GM18519 (cell line): Measurements from ENCODE around the gene PAPSS2.
A peak's percentile ranks its signal among the peaks of the same experiment; 100 is the strongest.
"Not testable (repeated sequence)": the region's sequence is repeated elsewhere in the genome, so short reads cannot be mapped to it uniquely, and the experiment has no call there.

Source experiments
- ATAC-seq: cut with Tn5 transposase; IDR thresholded peaks from one replicate; pipeline ENCODE4 v1.9.1; 2021; ENCODE audit warnings: mild to moderate bottlenecking, moderate library complexity; ENCODE audit not compliant: unreplicated experiment, low FRiP score

Gene PAPSS2

DNA sequence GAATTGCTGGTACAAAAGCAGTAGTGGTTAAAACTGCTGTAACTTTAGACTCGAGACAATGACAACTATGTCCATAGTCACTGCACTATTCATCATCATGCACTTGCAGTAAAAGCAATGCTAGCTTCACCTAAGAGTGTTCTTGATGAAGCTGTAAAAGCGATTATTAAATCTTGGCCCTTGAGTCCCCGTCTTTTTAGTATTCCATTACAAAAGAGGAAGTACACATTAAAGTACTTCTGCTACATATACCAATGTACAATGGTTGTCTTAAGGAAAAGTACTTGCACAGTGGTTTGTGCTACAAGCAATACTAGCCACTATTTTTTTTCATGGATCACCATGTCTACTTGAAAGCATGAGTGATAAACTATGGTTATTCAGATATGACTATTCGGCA, 80.0 kb downstream of the PAPSS2 start:
- ATAC-seq: no peak

DNA sequence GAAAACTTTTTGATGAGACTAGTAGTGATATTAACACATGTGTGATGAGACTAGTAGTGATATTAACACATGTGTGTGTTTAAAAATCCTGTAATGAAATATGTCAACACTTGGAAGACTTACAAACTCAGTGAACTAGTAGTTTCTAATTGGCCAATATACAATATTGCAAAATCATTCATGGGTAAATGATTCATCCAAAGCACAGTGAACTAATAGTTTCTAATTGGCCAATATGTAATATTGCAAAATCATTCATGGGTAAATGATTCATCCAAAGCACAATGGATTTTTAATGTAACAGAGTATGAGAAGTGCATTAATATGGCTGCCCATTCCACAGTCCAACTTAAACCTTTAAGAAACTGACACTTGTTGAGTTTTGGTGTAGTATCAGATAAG, 80.6 kb downstream of the PAPSS2 start:
- no peak for ATAC-seq

DNA sequence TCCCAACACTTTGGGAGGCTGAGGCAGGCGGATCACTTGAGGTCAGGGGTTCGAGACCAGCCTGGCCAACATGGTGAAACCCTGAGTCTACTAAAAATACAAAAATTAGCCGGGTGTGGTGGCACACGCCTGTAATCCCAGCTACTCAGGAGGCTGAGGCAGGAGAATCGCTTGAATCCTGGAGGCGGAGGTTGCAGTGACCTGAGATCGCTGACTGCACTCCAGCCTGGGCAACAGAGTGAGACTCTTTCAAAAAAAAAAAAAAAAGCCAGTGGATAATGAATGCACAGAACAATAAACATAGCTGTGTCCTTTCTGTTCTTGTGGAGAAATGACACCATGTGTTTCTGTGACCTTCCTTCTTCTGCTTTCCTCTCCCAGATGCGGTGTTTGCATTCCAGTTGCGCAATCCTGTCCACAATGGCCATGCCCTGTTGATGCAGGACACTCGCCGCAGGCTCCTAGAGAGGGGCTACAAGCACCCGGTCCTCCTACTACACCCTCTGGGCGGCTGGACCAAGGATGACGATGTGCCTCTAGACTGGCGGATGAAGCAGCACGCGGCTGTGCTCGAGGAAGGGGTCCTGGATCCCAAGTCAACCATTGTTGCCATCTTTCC, 83.4 kb downstream of the PAPSS2 start:
- not testable (repeated sequence) for ATAC-seq

DNA sequence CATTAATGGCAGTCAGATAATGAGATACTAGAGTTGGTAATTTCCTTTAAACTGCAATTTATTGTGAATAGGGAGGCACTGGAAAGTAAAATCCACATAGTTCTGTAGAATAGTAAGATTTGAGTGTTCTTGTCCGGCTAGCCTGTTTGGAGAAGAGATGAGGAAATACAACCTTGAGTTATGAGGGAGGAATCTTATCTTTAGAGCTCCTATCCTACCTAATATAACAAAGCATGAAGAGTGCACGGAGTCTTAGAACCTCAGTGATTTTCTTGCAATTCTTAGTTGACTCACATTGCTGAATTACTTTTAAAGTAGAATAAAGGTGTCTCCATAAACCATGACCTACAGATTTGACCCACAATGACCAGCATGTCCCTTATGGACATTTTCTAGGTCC, 84.9 kb downstream of the PAPSS2 start:
- no peak for ATAC-seq

DNA sequence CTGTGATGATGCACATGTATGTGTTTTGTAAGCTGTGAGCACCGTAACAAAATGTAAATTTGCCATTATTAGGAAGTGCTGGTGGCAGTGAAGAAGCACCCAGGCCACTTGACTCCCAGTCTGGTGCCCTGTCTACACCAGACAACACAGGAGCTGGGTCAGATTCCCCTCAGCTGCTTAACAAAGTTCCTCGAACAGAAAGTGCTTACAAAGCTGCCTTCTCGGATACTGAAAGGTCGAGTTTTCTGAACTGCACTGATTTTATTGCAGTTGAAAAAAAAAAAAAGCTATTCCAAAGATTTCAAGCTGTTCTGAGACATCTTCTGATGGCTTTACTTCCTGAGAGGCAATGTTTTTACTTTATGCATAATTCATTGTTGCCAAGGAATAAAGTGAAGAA, 87.2 kb downstream of the PAPSS2 start:
- ATAC-seq: no peak

DNA sequence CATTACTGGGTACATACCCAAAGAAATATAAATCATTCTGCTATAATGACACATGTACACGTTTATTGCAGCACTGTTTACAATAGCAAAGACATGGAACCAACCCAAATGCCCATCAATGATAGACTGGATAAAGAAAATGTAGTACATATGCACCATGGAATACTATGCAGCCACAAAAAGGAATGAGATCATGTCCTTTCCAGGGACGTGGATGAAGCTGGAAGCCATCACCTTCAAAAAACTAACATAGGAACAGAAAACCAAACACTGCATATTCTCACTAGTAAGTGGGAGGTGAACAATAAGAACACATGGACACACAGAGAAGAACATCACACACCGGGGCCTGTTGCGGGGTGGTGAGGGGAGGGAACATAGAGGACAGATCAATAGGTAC, 88.6 kb downstream of the PAPSS2 start:
- ATAC-seq: not testable (repeated sequence)

DNA sequence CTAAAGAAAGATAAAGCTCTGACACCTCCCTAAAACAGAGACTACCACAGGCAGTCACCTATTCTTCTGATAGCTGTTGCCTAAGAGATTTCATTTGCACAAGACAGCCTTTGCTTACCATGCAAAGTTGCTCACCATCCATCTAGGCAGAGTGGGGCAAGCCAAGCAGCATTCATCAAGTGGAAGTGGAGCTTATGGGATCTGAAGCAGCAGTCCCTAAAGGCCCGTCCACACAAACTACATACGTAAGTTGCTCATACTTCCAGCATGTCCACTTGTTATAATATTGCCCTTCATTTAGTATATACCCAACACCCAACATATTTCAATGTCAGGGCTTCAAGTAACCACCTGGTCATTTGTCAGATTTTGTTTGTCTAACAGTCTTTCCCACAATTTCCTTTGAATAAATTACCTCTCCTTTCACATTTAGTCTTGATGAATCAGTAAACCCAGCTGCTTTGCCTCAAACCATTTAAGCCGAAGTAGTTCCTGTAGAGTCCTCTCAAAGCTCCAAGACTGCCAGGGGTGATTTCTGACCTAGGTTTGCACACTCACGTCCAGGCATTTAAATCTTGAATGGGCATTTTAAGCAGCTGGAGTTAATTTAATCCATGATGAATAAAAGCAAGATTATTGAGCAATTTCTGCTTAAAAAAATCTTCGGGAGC, 90.5 kb downstream of the PAPSS2 start:
- ATAC-seq: no peak

DNA sequence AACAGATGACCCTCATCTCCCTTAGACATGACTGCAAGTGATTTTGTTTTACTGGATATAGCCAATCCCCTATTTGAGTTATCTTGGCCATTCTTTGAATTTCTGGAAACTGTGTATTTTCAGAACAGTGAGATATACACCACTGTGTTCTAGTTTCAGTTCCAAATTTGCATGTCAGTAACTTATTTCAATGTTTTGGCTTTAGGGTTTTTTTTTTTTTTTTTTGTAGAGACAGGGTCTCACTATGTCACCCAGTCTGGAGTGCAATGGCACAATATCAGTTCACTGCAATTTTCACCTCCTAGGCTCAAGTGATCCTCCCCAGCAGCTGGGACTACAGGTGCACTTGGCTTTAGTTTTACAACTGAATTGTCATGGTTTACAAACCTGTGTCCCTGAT, 91.1 kb downstream of the PAPSS2 start:
- no peak for ATAC-seq

DNA sequence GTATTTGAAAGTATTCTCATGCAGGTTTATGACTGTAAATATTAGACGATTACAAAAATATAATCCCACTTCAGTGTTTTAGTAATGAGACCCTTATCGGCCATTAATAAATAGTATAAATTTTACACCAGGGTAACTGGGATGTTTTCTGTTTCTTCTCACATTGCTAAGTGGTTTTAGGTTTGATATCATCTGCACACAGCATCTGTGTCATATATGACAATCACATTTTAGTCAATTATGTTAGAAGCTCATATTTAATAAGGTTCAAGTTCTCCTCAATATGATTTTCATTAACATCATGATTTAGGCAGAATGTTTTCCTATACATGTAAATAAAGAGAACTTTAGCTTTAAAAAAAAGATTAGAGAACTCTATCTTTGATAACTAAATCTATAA, 91.6 kb downstream of the PAPSS2 start:
- ATAC-seq: no peak

DNA sequence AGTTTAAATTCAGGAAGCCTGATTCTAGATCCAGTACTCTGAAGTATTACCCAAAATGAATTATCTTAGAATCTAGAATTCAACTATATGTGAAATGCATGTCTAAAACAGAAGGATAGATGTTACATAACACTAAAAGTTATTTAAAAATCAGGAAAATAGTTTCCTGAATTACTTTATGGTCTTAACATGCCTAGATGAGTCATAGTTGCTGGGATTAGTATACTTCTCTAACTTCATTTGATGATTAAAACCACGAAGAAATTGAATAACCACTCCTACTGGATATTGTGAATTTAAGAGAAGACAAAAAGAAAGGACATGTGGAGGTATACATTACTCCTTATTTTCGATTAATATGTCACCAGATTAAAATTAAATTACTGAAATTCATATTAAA, 92.9 kb downstream of the PAPSS2 start:
- no peak for ATAC-seq

DNA sequence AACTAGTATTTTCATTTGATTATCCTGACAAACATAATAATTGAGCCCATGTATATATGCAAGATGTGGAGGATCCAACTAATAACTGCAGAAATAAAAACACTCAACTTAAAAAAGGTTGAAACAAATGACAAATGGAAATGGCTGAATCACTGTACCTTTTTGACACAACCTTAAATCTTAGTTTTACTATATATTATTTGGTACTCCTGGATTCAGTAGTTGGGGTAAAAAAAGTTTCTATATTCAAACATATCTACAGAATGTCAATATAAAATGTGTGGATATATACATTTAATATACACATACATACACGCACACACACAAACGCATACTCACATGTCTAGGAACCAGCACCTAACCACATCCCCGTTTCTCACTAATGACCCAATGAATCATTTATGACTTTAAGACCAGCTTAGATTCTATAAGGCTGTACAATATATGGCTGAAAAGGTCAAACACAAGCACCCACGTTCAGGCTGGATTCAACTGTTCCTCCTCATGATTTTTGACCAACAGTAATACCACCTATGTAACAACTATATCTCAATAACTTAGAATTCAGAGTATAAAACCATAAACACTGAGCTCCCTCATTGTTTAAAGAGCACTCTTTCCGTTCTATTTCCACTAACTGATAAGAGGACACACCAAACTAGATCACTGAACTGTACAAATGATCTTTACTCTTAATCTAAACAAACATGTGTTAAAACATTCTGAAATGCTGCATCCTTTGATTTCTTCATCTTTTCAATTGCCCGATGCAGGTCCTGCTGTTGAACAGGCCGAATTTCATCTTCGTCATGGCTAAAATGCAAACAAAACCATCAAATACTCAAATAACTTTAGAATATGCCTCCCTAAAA, 94.6 kb downstream of the PAPSS2 start:
- no peak for ATAC-seq

DNA sequence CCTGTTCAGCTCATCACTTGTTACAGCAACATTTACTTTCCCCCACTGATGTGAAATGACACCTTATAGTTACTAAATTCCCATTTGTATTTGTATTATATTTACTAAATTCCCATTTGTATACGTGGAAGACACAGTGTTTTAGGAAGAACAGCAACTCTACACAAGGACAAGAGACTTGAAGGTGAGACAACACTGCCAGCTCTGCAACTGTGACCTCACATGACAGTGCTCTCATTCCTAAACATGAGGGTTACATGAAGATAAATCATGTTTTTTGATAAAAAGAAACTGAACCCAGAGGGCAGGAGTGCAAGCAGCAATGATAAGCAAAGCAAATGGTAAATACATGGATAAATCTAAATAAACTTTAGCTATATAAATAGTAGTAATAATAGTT, 98.0 kb downstream of the PAPSS2 start:
- ATAC-seq: no peak

DNA sequence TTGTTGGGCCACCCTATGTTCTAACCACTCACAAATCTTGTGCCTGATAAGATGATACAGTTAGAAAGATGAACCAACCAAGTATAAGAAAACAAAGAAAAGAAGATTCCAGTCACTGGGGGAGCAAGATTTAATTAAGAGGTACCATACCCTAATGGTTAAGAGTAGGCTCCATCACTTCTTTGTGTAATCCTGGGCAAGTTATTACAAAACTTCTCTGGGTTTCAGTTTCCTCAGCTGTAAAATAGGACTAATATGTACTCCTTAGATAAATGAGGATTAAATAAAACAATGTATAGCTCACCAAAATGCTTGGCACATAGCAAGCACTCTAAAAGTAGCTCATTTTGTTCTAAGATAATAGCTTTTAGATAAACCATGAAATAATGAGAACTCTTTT, 99.9 kb downstream of the PAPSS2 start:
- ATAC-seq: no peak

DNA sequence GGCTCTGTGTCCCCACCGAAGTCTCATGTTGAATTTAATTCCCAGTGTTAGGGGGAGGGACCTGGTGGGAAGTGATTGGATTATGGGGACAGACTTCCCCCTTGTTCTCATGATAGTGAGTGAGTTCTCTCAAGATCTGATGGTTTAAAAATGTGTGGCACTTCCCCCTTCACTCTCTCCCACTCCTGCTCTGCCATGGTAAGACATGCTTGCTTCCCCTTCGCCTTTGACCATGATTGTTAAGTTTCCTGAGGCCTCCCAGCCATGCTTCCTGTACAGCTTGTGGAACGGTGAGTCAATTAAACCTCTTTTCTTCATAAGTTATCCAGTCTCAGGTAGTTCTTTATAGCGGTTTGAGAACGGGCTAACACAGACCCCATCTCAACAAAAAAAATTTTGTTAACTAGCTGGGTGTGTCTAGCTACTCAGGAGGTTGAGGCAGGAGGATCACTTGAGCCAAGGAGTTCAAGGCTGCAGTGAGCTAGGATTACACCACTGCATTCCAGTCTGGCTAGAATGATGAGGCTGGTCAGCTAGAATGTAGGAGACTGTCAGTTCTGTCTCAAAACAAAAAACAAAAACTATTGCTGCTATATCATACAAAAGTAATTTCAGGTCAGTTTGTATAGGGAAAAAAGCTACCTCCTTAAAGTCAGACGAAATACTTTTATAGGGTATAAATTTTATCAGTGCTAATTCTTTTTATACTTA, 100.7 kb downstream of the PAPSS2 start:
- ATAC-seq: no peak

DNA sequence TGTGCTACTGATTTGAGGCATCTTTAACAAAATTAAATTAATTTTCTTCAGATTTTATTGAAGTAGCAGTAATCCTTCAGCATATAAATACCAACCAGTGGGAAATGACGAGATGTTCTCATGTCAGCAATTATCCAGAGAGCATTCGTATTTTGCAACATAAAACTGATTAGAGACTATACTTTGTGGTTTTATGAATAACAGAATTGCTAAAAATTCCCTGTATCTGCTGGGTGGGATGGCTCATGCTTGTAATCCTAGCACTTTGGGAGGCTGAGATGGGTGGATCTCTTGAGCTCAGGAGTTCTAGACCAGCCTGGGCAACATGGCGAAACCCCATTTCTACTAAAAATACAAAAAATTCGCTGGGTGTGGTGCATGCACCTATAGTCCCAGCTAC, 101.5 kb downstream of the PAPSS2 start:
- ATAC-seq: no peak

DNA sequence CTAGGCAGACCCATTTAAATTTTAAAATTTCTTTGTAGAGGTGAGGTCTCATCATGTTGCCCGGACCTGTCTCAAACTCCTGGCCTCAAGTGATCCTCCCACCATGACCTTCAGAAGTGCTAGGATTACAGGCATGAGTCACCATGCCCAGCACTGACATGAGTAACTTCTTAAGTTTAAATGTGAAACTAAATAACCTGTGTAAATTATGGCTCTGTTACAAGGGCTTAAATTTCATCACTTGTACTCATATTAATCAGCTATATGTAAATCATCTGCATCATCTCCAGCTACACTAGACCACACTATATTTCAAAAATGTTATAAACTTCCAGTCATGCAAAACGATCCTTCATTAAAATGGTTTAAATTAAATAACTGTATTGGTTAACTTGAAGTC, 102.2 kb downstream of the PAPSS2 start:
- ATAC-seq: peak; percentile 67

DNA sequence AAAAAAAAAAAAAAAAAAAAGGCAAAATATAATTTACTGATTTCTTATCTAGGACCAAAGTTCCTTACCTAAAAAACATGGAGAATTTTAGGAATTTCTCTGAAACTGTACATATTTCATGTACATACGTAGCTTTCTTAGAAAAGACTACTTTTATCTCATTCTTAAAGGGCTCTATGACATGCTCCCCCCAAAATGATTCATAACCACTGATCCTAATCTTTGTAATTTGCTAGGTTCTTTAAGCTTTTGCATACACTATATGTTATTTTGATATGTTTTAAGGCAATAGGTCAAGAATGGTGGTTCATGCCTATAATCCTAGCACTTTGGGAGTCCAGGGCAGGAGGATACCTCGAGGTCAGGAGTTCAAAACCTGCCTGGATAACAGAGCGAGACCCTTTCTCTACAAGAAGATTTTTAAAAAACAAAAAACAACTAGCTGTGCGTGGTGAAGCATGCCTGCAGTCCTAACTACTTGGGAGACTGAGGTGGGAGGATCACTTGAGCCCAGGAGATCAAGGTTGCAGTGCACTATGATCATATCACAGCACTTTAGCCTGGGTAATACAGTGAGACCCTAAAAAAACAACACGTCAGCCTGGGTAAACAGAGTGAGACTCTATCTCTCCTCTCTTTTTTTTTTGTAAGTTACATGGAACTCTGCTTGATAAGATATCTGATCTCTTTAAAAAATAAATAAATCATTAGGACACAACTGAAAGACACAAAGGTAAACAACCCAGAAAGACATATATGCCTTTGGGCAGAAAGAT, 103.6 kb downstream of the PAPSS2 start:
- ATAC-seq: no peak

DNA sequence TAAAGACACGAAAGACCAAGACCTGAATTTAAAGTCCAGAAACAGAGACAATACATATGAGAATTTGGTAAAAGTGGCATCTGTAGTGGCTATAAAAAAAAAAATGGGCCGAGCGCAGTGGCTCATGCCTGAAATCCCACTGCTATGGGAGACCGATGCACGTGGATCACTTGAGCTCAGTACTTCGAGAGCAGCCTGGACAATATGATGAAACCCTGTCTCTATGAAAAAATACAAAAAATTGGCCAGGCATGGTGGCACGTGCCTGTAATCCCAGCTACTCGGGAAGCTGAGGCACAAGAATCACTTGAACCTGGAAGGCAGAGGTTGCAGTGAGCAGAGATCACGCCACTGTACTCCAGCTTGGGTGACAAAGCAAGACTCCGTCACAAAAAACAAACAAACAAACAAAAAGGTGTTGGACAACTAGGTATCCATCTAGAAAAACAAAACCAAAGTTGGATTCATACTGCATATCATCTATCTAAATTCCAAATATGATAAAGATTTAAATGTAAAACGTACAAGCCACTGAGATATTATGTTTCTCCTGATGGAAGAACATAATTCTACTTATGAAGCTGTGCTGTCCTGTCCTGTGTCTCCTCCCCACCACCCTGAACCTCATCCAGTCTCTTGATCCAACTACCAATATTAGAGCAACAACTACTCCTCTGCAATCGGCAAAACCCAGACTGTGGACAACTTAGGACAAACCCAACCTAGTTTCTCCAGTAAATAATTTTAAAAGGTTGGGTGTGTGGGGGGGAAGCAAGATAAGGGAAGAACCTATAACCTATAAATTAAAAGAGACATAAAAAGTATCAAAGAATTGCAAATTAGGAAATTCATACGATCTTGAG, 104.6 kb downstream of the PAPSS2 start:
- no peak for ATAC-seq

DNA sequence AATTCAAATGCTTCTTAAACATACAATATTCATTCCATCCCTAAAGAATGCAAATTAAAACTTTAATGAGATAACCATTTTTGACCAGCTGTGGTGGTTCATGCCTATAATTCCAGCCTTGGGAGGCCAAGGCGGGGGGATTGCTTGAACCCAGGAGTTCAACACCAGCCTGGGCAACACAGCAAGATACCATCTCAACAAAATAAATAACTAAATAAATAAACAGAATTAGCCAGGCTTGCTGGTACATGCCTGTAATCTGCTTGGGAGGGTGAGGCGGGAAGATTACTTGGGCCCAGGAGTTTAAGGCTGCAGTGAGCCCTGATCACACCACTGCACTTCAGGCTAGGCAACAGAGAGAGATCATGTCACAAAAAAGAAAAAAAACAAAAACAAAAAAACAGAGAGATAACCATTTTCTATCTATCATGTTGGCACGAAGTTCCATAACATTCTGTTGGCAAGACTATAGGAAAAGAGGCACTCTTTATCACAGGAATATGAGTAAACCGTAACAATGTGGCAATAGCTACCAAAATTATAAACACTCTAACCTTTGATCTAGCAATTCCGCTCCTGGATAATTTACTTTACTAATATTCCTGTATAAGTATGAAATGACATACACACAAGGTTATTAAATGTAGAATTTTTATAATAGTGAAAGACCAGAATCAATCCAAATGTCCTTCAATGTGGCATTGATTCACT, 106.1 kb downstream of the PAPSS2 start:
- no peak for ATAC-seq
